Suprapubic skin (tissue), 4 donors: ENCODE results near the gene DYNLT1. TPM values are rescaled to one million over a fixed set of nuclear protein-coding genes. Genes with fewer than 3 reads are reported as not detected.
"Not testable (repeated sequence)": the region's sequence is repeated elsewhere in the genome, so short reads cannot be mapped to it uniquely, and the experiment has no call there.

ENCODE experiments used
- DNase-seq, 2 donors: peaks; one replicate each; pipeline ENCODE4 v3.0.0-alpha.2; 2019; ENCODE audit warnings: low spot score in 2 of 2
- H3K27ac ChIP-seq: fragments of 200-600 bp; sonication (generic); one replicate; pipeline ENCODE4 v1.5.1; 2019
- H3K27me3 ChIP-seq: fragments of 200-600 bp; sonication (generic); one replicate; pipeline ENCODE4 v1.5.1; 2019
- H3K36me3 ChIP-seq: fragments of 200-600 bp; sonication (generic); one replicate; pipeline ENCODE4 v1.5.1; 2019
- H3K4me1 ChIP-seq: fragments of 200-600 bp; sonication (generic); one replicate; pipeline ENCODE4 v1.5.1; 2019
- H3K4me3 ChIP-seq: fragments of 200-600 bp; sonication (generic); one replicate; pipeline ENCODE4 v1.5.1; 2019; ENCODE audit warnings: mild to moderate bottlenecking
- H3K9me3 ChIP-seq: fragments of 200-600 bp; sonication (generic); one replicate; pipeline ENCODE4 v1.5.1; 2019
- EP300 ChIP-seq: sonication (generic); formaldehyde crosslinking; IDR thresholded peaks from one replicate; pipeline ENCODE4 v1.6.1; 2017; ENCODE audit warnings: antibody characterized with exemption
- POLR2A ChIP-seq, 2 donors: fragments of 450-650 bp; IDR thresholded peaks; one replicate each; pipeline ENCODE4 v1.6.1; 2017; ENCODE audit warnings: antibody characterized with exemption in 2 of 2, mild to moderate bottlenecking in 2 of 2, moderate library complexity in 2 of 2
- POLR2AphosphoS5 ChIP-seq, 3 donors: sonication (generic); formaldehyde crosslinking; IDR thresholded peaks; one replicate each; pipeline ENCODE4 v1.6.1; 2017; ENCODE audit warnings: antibody characterized with exemption in 3 of 3
- WGBS: methylation state at CpG from one replicate; pipeline ENCODE4 v1.1.5; 2018; 5-methylcytosine and 5-hydroxymethylcytosine counted together
- total RNA-seq, 4 donors: library from RNA; depleted of rRNA; stranded (reverse); fragments of >200 nt; gene quantifications; one replicate each; pipeline ENCODE4 v1.1.0, GENCODE V29; 2016
- TF ChIP-seq, protein P1 (sequence below), 2 donors: fragments of 200-600 bp in 1 of 2; fragments of 450-650 bp in 1 of 2; sonication (generic) in 1 of 2; IDR thresholded peaks; one replicate each; pipeline ENCODE4 v1.5.1; 2016 to 2019; ENCODE audit warnings: antibody characterized with exemption in 2 of 2, mild to moderate bottlenecking in 1 of 2, moderate library complexity in 1 of 2

DYNLT1 gene
- total RNA-seq, 4 donors from 2014 or later: 27.5 to 63.8 (median 49.4) TPM

DNA sequence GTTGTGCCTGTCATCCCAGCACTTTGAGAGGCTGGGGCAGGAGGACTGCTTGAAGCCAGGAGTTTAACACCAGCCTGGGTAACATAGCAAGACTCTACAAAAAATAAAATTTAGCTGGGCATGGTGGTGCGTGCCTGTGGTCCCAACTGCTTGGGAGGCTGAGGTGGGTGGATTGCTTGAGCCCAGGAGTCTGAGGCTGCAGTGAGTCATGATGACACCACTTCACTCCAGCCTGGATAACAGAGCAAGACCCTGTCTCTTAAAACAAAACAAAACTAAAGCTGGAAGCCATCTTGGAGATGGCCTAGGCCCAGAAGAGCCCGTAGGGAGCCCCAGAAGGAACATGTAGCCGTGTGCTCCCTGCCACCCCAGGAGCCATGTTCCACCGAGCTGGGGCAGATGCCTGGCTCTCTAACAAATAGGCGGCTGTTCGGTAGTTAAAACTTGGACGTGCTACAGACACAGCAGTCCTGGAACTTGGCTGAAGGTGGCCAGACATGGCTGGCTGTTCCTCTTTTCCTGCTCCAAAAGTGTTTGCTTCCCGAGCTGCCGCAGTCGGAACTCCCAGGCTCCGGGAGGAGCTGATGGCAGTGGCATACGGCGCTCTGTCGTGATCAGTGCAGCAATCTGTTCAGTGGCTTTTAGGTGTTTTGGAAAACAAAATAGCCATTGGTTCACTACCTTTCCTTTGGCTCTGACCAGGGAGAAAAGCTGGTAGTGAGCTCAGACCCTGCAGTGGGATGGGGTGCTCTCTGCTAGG is 37.0 kb downstream of the DYNLT1 start:
- Histone ChIP-seq H3K4me3 (no peak overlapping the region), H3K27ac (no peak overlapping the region), H3K27me3 (no peaks in the 10 kb centered on the region), H3K36me3 (peaks cover 68% of the 10 kb centered on the region), H3K9me3 (no peaks in the 10 kb centered on the region), H3K4me1 (no peaks in the 10 kb centered on the region)
- DNase-seq: no peak
- 84% methylated on average over 12 of the region's 14 CpGs for WGBS
- TF ChIP-seq POLR2AphosphoS5 (IDR thresholded peaks at IDR 0.05) (no peak), POLR2A (IDR thresholded peaks at IDR 0.05) (no peak), EP300 (no peak)
- TF ChIP-seq, protein P1, sequence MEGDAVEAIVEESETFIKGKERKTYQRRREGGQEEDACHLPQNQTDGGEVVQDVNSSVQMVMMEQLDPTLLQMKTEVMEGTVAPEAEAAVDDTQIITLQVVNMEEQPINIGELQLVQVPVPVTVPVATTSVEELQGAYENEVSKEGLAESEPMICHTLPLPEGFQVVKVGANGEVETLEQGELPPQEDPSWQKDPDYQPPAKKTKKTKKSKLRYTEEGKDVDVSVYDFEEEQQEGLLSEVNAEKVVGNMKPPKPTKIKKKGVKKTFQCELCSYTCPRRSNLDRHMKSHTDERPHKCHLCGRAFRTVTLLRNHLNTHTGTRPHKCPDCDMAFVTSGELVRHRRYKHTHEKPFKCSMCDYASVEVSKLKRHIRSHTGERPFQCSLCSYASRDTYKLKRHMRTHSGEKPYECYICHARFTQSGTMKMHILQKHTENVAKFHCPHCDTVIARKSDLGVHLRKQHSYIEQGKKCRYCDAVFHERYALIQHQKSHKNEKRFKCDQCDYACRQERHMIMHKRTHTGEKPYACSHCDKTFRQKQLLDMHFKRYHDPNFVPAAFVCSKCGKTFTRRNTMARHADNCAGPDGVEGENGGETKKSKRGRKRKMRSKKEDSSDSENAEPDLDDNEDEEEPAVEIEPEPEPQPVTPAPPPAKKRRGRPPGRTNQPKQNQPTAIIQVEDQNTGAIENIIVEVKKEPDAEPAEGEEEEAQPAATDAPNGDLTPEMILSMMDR (IDR thresholded peaks at IDR 0.05): no peak

DNA sequence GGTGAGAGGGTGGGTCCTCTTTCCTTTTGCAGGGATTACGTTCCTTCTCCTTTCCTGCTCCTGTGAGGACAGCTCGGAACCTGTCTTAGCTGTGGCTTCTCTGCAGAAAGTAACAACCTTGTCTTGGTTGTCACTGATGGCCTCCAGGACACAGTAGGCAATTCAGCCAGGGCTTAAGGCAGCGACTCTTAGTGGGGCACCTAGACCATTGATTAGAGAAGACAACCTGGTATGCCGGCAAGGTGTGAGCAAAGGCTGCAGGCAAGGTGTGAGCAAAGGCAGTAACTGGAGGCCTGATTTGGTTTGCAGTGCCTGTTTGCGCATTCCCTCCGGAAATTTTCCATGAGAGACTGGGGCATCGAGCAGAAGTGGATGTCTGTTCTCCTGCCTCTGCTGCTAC is 37.6 kb downstream of the DYNLT1 start:
- no peak for DNase-seq
- Histone ChIP-seq H3K27me3 (no peaks in the 10 kb centered on the region), H3K4me3 (no peak overlapping the region), H3K27ac (no peak overlapping the region), H3K4me1 (no peaks in the 10 kb centered on the region), H3K9me3 (no peaks in the 10 kb centered on the region), H3K36me3 (peaks cover 64% of the 10 kb centered on the region)
- WGBS: 98% methylated on average over 7 of the region's 7 CpGs
- TF ChIP-seq EP300 (no peak), POLR2A (IDR thresholded peaks at IDR 0.05) (no peak), POLR2AphosphoS5 (IDR thresholded peaks at IDR 0.05) (no peak)
- TF ChIP-seq, protein P1 (IDR thresholded peaks at IDR 0.05): no peak

DNA sequence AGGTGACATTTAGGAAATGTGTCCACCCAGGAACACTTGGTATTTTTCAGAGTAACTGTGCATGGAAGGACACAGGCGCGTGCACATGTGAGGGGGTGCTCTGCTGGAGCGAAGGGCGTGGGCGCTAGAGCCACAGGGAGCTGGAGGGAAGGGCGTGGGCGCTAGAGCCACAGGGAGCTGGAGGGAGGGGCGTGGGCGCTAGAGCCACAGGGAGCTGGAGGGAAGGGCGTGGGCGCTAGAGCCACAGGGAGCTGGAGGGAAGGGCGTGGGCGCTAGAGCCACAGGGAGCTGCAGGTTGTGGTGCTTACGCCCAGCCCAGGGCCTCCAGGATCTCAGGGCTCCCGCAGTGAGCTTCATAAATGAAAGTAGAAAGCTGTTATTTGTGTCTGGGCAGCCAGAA is 38.5 kb downstream of the DYNLT1 start:
- not testable (repeated sequence) for H3K27me3 ChIP-seq, H3K4me3 ChIP-seq, H3K9me3 ChIP-seq, H3K27ac ChIP-seq, H3K4me1 ChIP-seq, DNase-seq
- 93% methylated on average over 15 of the region's 15 CpGs for WGBS
- H3K36me3 ChIP-seq: peaks cover 61% of the 10 kb centered on the region

DNA sequence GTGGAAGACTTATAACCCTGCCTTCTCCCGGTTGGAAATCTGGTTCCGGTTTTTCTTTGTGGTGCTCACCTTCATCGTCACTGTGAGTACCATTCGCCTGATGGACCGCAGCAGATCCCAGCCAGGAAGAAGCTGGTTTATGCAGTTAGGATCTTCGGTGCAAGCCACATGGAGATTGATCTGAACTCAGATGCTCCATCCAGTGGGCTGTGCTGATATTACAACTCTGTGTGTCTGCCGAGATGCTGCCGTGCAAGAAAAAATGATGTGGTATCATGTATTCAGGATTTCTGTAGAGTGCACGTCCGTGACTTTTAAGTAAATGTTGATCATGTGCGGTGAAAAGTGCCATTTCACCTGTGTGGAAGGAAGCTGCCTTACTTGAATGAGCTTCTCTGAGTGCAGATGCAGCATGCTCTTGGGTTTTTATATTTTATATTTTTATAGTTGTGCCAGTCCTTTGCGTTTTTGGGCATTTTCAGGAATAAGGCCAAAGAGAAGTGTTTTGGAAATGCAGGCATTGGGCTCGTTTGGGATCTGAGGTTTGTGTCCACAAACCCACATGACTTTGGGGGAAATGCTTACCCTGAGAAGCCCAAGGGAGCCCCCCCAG is 39.2 kb downstream of the DYNLT1 start:
- H3K27me3 ChIP-seq: no peaks in the 10 kb centered on the region
- H3K27ac ChIP-seq: no peak overlapping the region
- DNase-seq: no peak
- peaks cover 59% of the 10 kb centered on the region for H3K36me3 ChIP-seq
- H3K9me3 ChIP-seq: no peaks in the 10 kb centered on the region
- H3K4me3 ChIP-seq: no peak overlapping the region
- 42% methylated on average over 13 of the region's 13 CpGs for WGBS
- TF ChIP-seq POLR2A (IDR thresholded peaks at IDR 0.05) (no peak), POLR2AphosphoS5 (IDR thresholded peaks at IDR 0.05) (no peak), EP300 (no peak)
- TF ChIP-seq, protein P1 (IDR thresholded peaks at IDR 0.05): peak; percentile 69 to 81
- H3K4me1 ChIP-seq: no peaks in the 10 kb centered on the region

DNA sequence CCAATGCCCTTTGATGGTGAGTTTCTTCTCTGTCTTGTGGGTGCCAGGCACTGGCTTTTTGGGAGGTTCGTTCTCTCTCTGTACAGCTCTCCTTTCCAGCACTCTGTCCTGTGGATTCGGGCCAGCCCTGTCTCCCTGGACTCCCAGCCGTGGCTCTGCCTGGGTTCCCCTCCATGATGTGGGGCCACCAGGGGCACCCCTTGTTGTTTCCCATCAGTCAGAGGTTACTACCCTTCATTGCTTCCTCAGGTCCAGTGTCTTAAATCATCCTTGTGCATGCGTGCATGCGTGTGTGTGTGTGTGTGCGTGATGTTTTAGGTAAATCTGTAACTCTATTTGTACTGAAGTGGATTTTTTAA is 40.5 kb downstream of the DYNLT1 start:
- WGBS: 88% methylated on average over 6 of the region's 6 CpGs
- no peak overlapping the region for H3K4me3 ChIP-seq
- DNase-seq: no peak
- H3K36me3 ChIP-seq: peaks cover 59% of the 10 kb centered on the region
- no peaks in the 10 kb centered on the region for H3K4me1 ChIP-seq
- no peaks in the 10 kb centered on the region for H3K27me3 ChIP-seq
- H3K27ac ChIP-seq: no peak overlapping the region
- no peaks in the 10 kb centered on the region for H3K9me3 ChIP-seq
- no peak for TF ChIP-seq EP300
- TF ChIP-seq, protein P1 (IDR thresholded peaks at IDR 0.05): no peak
- no peak for TF ChIP-seq POLR2AphosphoS5 (IDR thresholded peaks at IDR 0.05)
- TF ChIP-seq POLR2A (IDR thresholded peaks at IDR 0.05): no peak
